Endothelial cell of umbilical vein (primary cell): ENCODE measurements around the gene LACTB. TPM values are rescaled to one million over a fixed set of nuclear protein-coding genes. Genes with fewer than 3 reads are reported as not detected.

Experiments used
- BruUV-seq: library from RNA; stranded (reverse); fragments of 400-500 nt; replicated peaks from 2 replicates; lab custom pipeline; 2021; lab: Mats Ljungman, UMichigan
- CTCF ChIA-PET: fragments of 300-600, 350-600 bp; sonication (Branson Sonifier 250); formaldehyde crosslinking; loops from one replicate; lab custom pipeline; 2021; ENCODE audit warnings: antibody characterized with exemption, inconsistent platforms; lab: Charles Lee
- POLR2A ChIA-PET: fragments of 300-600, 350-600 bp; sonication (Branson Sonifier 250); formaldehyde crosslinking; loops from one replicate; lab custom pipeline; 2021; ENCODE audit warnings: antibody characterized with exemption, inconsistent platforms; lab: Charles Lee
- DNase-seq: peaks from one replicate; pipeline ENCODE4 v3.0.0-alpha.2; 2011; ENCODE audit warnings: low read depth, low spot score
- FAIRE-seq: peaks from 2 replicates; lab custom pipeline; 2011; peaks lifted over from hg19 to GRCh38; lab: Jason Lieb, UNC
- H2AFZ ChIP-seq: 2 replicates; pipeline ENCODE4 v1.6.0; 2012; ENCODE audit warnings: low read depth, low read length, control low read depth, inconsistent platforms
- H3K27ac ChIP-seq: 2 replicates; pipeline ENCODE4 v1.5.1; 2011; ENCODE audit warnings: low read depth, mild to moderate bottlenecking, control low read depth, low read length, moderate library complexity; ENCODE audit not compliant: insufficient read depth
- H3K27me3 ChIP-seq, 2 experiments: 2 replicates each; pipeline versions ENCODE4 v1.6.0 to v1.6.1; 2011; ENCODE audit warnings: low read length in 2 of 2, mixed read lengths in 1 of 2; ENCODE audit not compliant: control insufficient read depth in 2 of 2, insufficient read depth in 2 of 2
- H3K36me3 ChIP-seq, 2 experiments: 2 replicates in 1 of 2; 3 replicates in 1 of 2; pipeline ENCODE4 v1.5.1; 2011; ENCODE audit warnings: low read length in 2 of 2, mild to moderate bottlenecking in 1 of 2, moderate library complexity in 1 of 2; ENCODE audit not compliant: control insufficient read depth in 2 of 2, insufficient read depth in 2 of 2; ENCODE audit errors: extremely low read depth in 1 of 2
- H3K4me1 ChIP-seq: 3 replicates; pipeline ENCODE4 v1.5.1; 2011; ENCODE audit warnings: mild to moderate bottlenecking, low read length; ENCODE audit not compliant: control insufficient read depth, insufficient read depth; ENCODE audit errors: extremely low read depth
- H3K4me2 ChIP-seq: 2 replicates; pipeline ENCODE4 v1.6.1; 2011; ENCODE audit warnings: low read length, control low read depth, mixed read lengths; ENCODE audit not compliant: insufficient read depth
- H3K4me3 ChIP-seq, 3 experiments: fragments of 200-600 bp in 1 of 3; sonication (generic), shearing (Covaris generic) in 1 of 3; replicated peaks in 1 of 3; 2 replicates each; pipeline ENCODE4 v1.5.1; 2011 to 2016; ENCODE audit warnings: control low read depth in 3 of 3, low read length in 3 of 3, mild to moderate bottlenecking in 2 of 3, inconsistent platforms in 1 of 3, low read depth in 1 of 3, moderate library complexity in 1 of 3; ENCODE audit not compliant: insufficient read depth in 1 of 3
- H3K79me2 ChIP-seq: 2 replicates; pipeline ENCODE4 v1.6.0; 2012; ENCODE audit warnings: low read length, inconsistent platforms; ENCODE audit not compliant: control insufficient read depth, insufficient read depth
- H3K9ac ChIP-seq: replicated peaks from 2 replicates; pipeline ENCODE3; 2011; ENCODE audit warnings: low read length, control low read depth; ENCODE audit not compliant: insufficient read depth; ENCODE audit errors: extremely low read depth
- H3K9me1 ChIP-seq: replicated peaks from 3 replicates; pipeline ENCODE4 v1.6.0; 2011; ENCODE audit warnings: mild to moderate bottlenecking, low read length; ENCODE audit not compliant: control insufficient read depth, insufficient read depth; ENCODE audit errors: extremely low read depth
- H3K9me3 ChIP-seq: replicated peaks from 2 replicates; pipeline ENCODE4 v1.5.1; 2012; ENCODE audit warnings: low read length, inconsistent platforms; ENCODE audit not compliant: control insufficient read depth, insufficient read depth
- H4K20me1 ChIP-seq: replicated peaks from 2 replicates; pipeline ENCODE3; 2011; ENCODE audit warnings: mild to moderate bottlenecking, low read length; ENCODE audit not compliant: control insufficient read depth, insufficient read depth; ENCODE audit errors: extremely low read depth
- CTCF ChIP-seq, 2 donors: IDR thresholded peaks; 1 replicate in 1 of 2; 2 replicates in 1 of 2; pipeline ENCODE4 v1.5.1; 2011; ENCODE audit warnings: low read length in 2 of 2, mild to moderate bottlenecking in 2 of 2, moderate library complexity in 2 of 2, control low read depth in 1 of 2, inconsistent platforms in 1 of 2, low read depth in 1 of 2; ENCODE audit not compliant: insufficient read depth in 1 of 2; ENCODE audit errors: extremely low read depth in 1 of 2
- EZH2 ChIP-seq: IDR thresholded peaks from 2 replicates; pipeline ENCODE4 v1.6.1; 2012; ENCODE audit warnings: borderline replicate concordance, low read depth, mild to moderate bottlenecking, moderate library complexity, low read length, inconsistent platforms; ENCODE audit not compliant: severe bottlenecking
- FOS ChIP-seq: IDR thresholded peaks from 2 replicates; pipeline ENCODE4 v1.6.1; 2011; ENCODE audit warnings: mild to moderate bottlenecking, low read length, moderate library complexity, borderline replicate concordance; ENCODE audit not compliant: insufficient read depth
- GATA2 ChIP-seq: IDR thresholded peaks from 2 replicates; pipeline ENCODE4 v1.7.0; 2011; ENCODE audit warnings: low read depth, mild to moderate bottlenecking, moderate library complexity, mixed read lengths, low read length; ENCODE audit not compliant: insufficient read length, insufficient read depth
- JUN ChIP-seq: IDR thresholded peaks from 2 replicates; pipeline ENCODE4 v1.6.1; 2011; ENCODE audit warnings: borderline replicate concordance, low read depth; ENCODE audit not compliant: insufficient read length, insufficient read depth
- MAX ChIP-seq: IDR thresholded peaks from 2 replicates; pipeline ENCODE4 v1.6.1; 2011; ENCODE audit not compliant: insufficient read depth, insufficient read length
- MYC ChIP-seq: IDR thresholded peaks from one replicate; pipeline ENCODE4 v1.6.1; 2011; ENCODE audit warnings: mild to moderate bottlenecking, low read depth, low read length
- POLR2A ChIP-seq: IDR thresholded peaks from 2 replicates; pipeline ENCODE4 v1.6.1; 2012; ENCODE audit warnings: low read depth, mild to moderate bottlenecking, control low read depth, low read length
- POLR2AphosphoS5 ChIP-seq: IDR thresholded peaks from 2 replicates; pipeline ENCODE4 v1.6.1; 2012; ENCODE audit warnings: low read depth, mild to moderate bottlenecking, control low read depth, low read length, moderate library complexity; ENCODE audit not compliant: insufficient read depth
- dilution Hi-C: fragments of 300-500 bp; cut with MboI; formaldehyde crosslinking; loops from one replicate; pipeline ENCODE4 v1.15.0; 2019; ENCODE audit warnings: low sequenced_read_pairs; ENCODE audit not compliant: extremely low pct_ligation_motif_present
- intact Hi-C: fragments of 100-400 bp; cut with micrococcal nuclease; formaldehyde crosslinking; loops from one replicate; pipeline ENCODE4 v1.10.0; 2022
- polyA plus RNA-seq, 4 experiments: library from polyadenylated mRNA; depleted of rRNA in 3 of 4; stranded (reverse) in 3 of 4; unstranded in 1 of 4; fragments of >200 nt; gene quantifications; 2 replicates each; pipeline versions ENCODE4 v1.2.1 to v1.2.3, GENCODE V29; 2011 to 2012; ENCODE audit warnings: missing spikeins in 1 of 4
- total RNA-seq: library from RNA; stranded (reverse); gene quantifications from 2 replicates; pipeline ENCODE4 v1.2.3, GENCODE V29; 2021

LACTB gene
- total and polyA plus RNA-seq, 2 donors (not counting 3 experiments of a cell fraction or from before 2014, with no cell fraction given): 14.0 to 26.1 TPM

- Histone ChIP-seq H3K9me1 (no peaks in the 10 kb centered on the region), H3K9me3 (no peaks in the 10 kb centered on the region), H3K27me3 (no peaks in the 10 kb centered on the region), H3K9ac (no peak overlapping the region), H3K79me2 (peaks cover 15% of the 10 kb centered on the region), H4K20me1 (no peaks in the 10 kb centered on the region), H3K27ac (no peak overlapping the region), H3K36me3 (no peaks in the 10 kb centered on the region), H3K4me1 (peaks cover 4% of the 10 kb centered on the region), H2AFZ (no peak overlapping the region), H3K4me3 (no peak overlapping the region), H3K4me2 (no peak overlapping the region)
- dilution Hi-C loops (no loop called here), intact Hi-C loops (no loop called here)
- no peak for DNase-seq
- TF ChIP-seq POLR2A (no peak), GATA2 (no peak), MYC (no peak), EZH2 (no peak), CTCF (IDR thresholded peaks at IDR 0.05; ENCODE audit: extremely low read depth in 1 of 2, insufficient read depth in 1 of 2, low read depth in 1 of 2, low read length in 2 of 2) (no peak), JUN (no peak), FOS (no peak), POLR2AphosphoS5 (no peak), MAX (no peak)
- ChIA-PET CTCF (no interaction called here), POLR2A (no interaction called here)
- no TSS peak for BruUV-seq
- no peak for FAIRE-seq
Observed at GRCh38 chr15:63160638-63161037, 39.0 kb downstream of the LACTB start.
